Panc1 (cell line): Measurements from ENCODE around the gene MS4A8.

Experiments used
- POLR2AphosphoS5 ChIP-seq: IDR thresholded peaks from 2 replicates; pipeline ENCODE4 v1.6.1; 2012; ENCODE audit warnings: mild to moderate bottlenecking, low read depth, low read length, moderate library complexity
- SIN3A ChIP-seq: IDR thresholded peaks from 2 replicates; pipeline ENCODE4 v1.6.1; 2012; ENCODE audit warnings: low read depth, mild to moderate bottlenecking, low read length, moderate library complexity, borderline replicate concordance; ENCODE audit not compliant: insufficient read depth
- TCF7L2 ChIP-seq: IDR thresholded peaks from 2 replicates; pipeline ENCODE4 v1.6.1; 2011; ENCODE audit warnings: mild to moderate bottlenecking, low read depth, low read length, inconsistent platforms
- TF ChIP-seq, protein P1 (sequence below): fragments of 450-650 bp; IDR thresholded peaks from 2 replicates; pipeline ENCODE4 v1.5.1; 2017; ENCODE audit warnings: mild to moderate bottlenecking
- TF ChIP-seq, protein P2 (sequence below), 2 experiments: IDR thresholded peaks; 2 replicates each; pipeline ENCODE4 v1.6.1; 2011 to 2012; ENCODE audit warnings: low read depth in 2 of 2, control low read depth in 1 of 2, low read length in 1 of 2, mild to moderate bottlenecking in 1 of 2, moderate library complexity in 1 of 2; ENCODE audit not compliant: insufficient read depth in 1 of 2

DNA sequence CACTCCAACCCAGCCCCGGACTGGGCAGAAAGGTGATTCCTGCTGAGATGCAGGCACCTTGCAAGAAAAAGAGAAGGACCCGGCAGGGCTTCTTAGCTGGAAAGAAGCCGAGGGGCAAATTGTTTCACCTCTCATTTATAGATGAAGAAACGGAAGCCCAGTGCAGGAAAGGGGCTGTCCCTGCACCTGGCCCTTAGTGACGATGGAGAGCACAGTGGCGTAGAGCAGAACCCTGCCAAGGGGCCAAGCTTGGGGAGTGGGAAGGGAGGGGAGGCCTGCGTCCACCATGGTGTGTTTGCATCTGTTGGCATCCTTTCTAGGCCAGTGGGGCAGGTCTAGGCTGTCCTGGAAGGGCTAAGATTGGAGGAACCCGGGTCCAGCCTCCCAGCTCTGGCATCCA, 49.4 kb downstream of the MS4A8 start:
- TF ChIP-seq, protein P1, sequence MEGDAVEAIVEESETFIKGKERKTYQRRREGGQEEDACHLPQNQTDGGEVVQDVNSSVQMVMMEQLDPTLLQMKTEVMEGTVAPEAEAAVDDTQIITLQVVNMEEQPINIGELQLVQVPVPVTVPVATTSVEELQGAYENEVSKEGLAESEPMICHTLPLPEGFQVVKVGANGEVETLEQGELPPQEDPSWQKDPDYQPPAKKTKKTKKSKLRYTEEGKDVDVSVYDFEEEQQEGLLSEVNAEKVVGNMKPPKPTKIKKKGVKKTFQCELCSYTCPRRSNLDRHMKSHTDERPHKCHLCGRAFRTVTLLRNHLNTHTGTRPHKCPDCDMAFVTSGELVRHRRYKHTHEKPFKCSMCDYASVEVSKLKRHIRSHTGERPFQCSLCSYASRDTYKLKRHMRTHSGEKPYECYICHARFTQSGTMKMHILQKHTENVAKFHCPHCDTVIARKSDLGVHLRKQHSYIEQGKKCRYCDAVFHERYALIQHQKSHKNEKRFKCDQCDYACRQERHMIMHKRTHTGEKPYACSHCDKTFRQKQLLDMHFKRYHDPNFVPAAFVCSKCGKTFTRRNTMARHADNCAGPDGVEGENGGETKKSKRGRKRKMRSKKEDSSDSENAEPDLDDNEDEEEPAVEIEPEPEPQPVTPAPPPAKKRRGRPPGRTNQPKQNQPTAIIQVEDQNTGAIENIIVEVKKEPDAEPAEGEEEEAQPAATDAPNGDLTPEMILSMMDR: no peak
- TF ChIP-seq POLR2AphosphoS5 (no peak), SIN3A (no peak), TCF7L2 (no peak)
- TF ChIP-seq, protein P2, sequence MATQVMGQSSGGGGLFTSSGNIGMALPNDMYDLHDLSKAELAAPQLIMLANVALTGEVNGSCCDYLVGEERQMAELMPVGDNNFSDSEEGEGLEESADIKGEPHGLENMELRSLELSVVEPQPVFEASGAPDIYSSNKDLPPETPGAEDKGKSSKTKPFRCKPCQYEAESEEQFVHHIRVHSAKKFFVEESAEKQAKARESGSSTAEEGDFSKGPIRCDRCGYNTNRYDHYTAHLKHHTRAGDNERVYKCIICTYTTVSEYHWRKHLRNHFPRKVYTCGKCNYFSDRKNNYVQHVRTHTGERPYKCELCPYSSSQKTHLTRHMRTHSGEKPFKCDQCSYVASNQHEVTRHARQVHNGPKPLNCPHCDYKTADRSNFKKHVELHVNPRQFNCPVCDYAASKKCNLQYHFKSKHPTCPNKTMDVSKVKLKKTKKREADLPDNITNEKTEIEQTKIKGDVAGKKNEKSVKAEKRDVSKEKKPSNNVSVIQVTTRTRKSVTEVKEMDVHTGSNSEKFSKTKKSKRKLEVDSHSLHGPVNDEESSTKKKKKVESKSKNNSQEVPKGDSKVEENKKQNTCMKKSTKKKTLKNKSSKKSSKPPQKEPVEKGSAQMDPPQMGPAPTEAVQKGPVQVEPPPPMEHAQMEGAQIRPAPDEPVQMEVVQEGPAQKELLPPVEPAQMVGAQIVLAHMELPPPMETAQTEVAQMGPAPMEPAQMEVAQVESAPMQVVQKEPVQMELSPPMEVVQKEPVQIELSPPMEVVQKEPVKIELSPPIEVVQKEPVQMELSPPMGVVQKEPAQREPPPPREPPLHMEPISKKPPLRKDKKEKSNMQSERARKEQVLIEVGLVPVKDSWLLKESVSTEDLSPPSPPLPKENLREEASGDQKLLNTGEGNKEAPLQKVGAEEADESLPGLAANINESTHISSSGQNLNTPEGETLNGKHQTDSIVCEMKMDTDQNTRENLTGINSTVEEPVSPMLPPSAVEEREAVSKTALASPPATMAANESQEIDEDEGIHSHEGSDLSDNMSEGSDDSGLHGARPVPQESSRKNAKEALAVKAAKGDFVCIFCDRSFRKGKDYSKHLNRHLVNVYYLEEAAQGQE (IDR thresholded peaks at IDR 0.05; ENCODE audit: insufficient read depth in 1 of 2, low read depth in 2 of 2, low read length in 1 of 2): no peak
